Breast epithelium (tissue), 3 donors: ENCODE measurements around the gene ESPN.

ENCODE experiments used
- CTCF ChIP-seq, 3 donors: fragments of 450-650 bp; IDR thresholded peaks; one replicate each; pipeline ENCODE4 v1.5.1; 2016 to 2017; ENCODE audit warnings: antibody characterized with exemption in 3 of 3, mild to moderate bottlenecking in 3 of 3, moderate library complexity in 3 of 3
- POLR2A ChIP-seq: fragments of 450-650 bp; IDR thresholded peaks from one replicate; pipeline ENCODE4 v1.6.1; 2016; ENCODE audit warnings: antibody characterized with exemption, mild to moderate bottlenecking, moderate library complexity

- TF ChIP-seq POLR2A = no peak
- TF ChIP-seq CTCF (IDR thresholded peaks at IDR 0.05) = no peak
These were observed 82.5 kb downstream of the ESPN start for GRCh38 chr1:6507037-6507428.
